Jurkat, Clone E6-1 (cell line): Measurements from ENCODE around the gene OPCML.

Experiments
- DNase-seq: peaks from one replicate; pipeline ENCODE4 v3.0.0-alpha.2; 2011; ENCODE audit warnings: low read depth, low spot score
- H3K4me3 ChIP-seq: 2 replicates; pipeline ENCODE4 v1.5.1; 2011; ENCODE audit warnings: mild to moderate bottlenecking, low read length, control low read depth, moderate library complexity

OPCML gene

GRCh38 chr11:132792341-132793140, 739.8 kb downstream of the OPCML start:
- DNase-seq: no peak
- H3K4me3 ChIP-seq: no peak overlapping the region

- no peak overlapping the region for H3K4me3 ChIP-seq
- DNase-seq: no peak
Measured at GRCh38 chr11:132790971-132791370, 741.3 kb downstream of the OPCML start.

- H3K4me3 ChIP-seq: no peak overlapping the region
- no peak for DNase-seq
Measured at GRCh38 chr11:132790466-132790865, 741.8 kb downstream of the OPCML start.

GRCh38 chr11:132788816-132789325, 743.4 kb downstream of the OPCML start:
- DNase-seq: no peak
- no peak overlapping the region for H3K4me3 ChIP-seq

GRCh38 chr11:132785878-132786277, 746.4 kb downstream of the OPCML start:
- no peak for DNase-seq
- no peak overlapping the region for H3K4me3 ChIP-seq

- H3K4me3 ChIP-seq: no peak overlapping the region
- no peak for DNase-seq
Measured at GRCh38 chr11:132784441-132784840, 747.9 kb downstream of the OPCML start.

GRCh38 chr11:132782102-132782501, 750.2 kb downstream of the OPCML start:
- no peak overlapping the region for H3K4me3 ChIP-seq
- DNase-seq: peak; percentile 2

- no peak overlapping the region for H3K4me3 ChIP-seq
Measured at GRCh38 chr11:132780046-132780445, 752.3 kb downstream of the OPCML start.

GRCh38 chr11:132779497-132779896, 752.8 kb downstream of the OPCML start:
- DNase-seq: no peak

More at GRCh38 chr11:132780046-132780445, 752.3 kb downstream of the OPCML start:
- DNase-seq: no peak

GRCh38 chr11:132777067-132777975, 755.0 kb downstream of the OPCML start:
- H3K4me3 ChIP-seq: no peak overlapping the region
- DNase-seq: no peak

More at GRCh38 chr11:132779497-132779896, 752.8 kb downstream of the OPCML start:
- H3K4me3 ChIP-seq: no peak overlapping the region

- no peak for DNase-seq
Measured at GRCh38 chr11:132773751-132774150, 758.5 kb downstream of the OPCML start.

GRCh38 chr11:132772703-132773545, 759.4 kb downstream of the OPCML start:
- H3K4me3 ChIP-seq: no peak overlapping the region
- peak; percentile 37 for DNase-seq

More at GRCh38 chr11:132773751-132774150, 758.5 kb downstream of the OPCML start:
- H3K4me3 ChIP-seq: no peak overlapping the region

- no peak for DNase-seq
- H3K4me3 ChIP-seq: no peak overlapping the region
Measured at GRCh38 chr11:132771746-132772145, 760.6 kb downstream of the OPCML start.

- DNase-seq: no peak
Measured at GRCh38 chr11:132770829-132771530, 761.3 kb downstream of the OPCML start.

GRCh38 chr11:132763503-132763902, 768.8 kb downstream of the OPCML start:
- no peak for DNase-seq
- no peak overlapping the region for H3K4me3 ChIP-seq

More at GRCh38 chr11:132770829-132771530, 761.3 kb downstream of the OPCML start:
- H3K4me3 ChIP-seq: no peak overlapping the region

- H3K4me3 ChIP-seq: no peak overlapping the region
- DNase-seq: no peak
Measured at GRCh38 chr11:132755934-132756333, 776.4 kb downstream of the OPCML start.

GRCh38 chr11:132751516-132752250, 780.6 kb downstream of the OPCML start:
- no peak for DNase-seq
- no peak overlapping the region for H3K4me3 ChIP-seq

GRCh38 chr11:132746305-132746704, 786.0 kb downstream of the OPCML start:
- no peak overlapping the region for H3K4me3 ChIP-seq
- DNase-seq: no peak
